HCT116 (cell line): ENCODE data around the gene XYLT1. TPM values are rescaled to one million over a fixed set of nuclear protein-coding genes. Genes with fewer than 3 reads are reported as not detected.

Experiments
- ATAC-seq: fragments of 200-7000 bp; cut with Tn5 transposase; 2 replicates; pipeline ENCODE4 v1.9.1; 2020; ENCODE audit warnings: mild to moderate bottlenecking, moderate library complexity
- BruUV-seq: library from RNA; stranded (reverse); fragments of 400-500 nt; replicated peaks from 2 replicates; lab custom pipeline; 2021; lab: Mats Ljungman, UMichigan
- CTCF ChIA-PET: fragments of 300-600 bp; sonication (Branson Sonifier 250); formaldehyde crosslinking; loops from one replicate; lab custom pipeline; 2021; ENCODE audit warnings: antibody characterized with exemption; lab: Charles Lee
- POLR2A ChIA-PET: fragments of 300-600, 350-600 bp; sonication (Branson Sonifier 250); formaldehyde crosslinking; loops from one replicate; lab custom pipeline; 2021; ENCODE audit warnings: antibody characterized with exemption; lab: Charles Lee
- RAD21 ChIA-PET, 2 experiments: fragments of 300-600 bp; sonication (Branson Sonifier 250); formaldehyde crosslinking; loops; one replicate each; lab custom pipeline; 2023; ENCODE audit warnings: low total read pairs in 2 of 2; ENCODE audit not compliant: uncharacterized antibody in 2 of 2, unreplicated experiment in 2 of 2, low non-redundant PET in 1 of 2; lab: Charles Lee
- DNase-seq: peaks from one replicate; pipeline ENCODE4 v3.0.0-alpha.2; 2010; ENCODE audit warnings: low read depth, low spot score
- H2AFZ ChIP-seq: fragments of 200-600 bp; shearing (Covaris generic), sonication (generic); 2 replicates; pipeline ENCODE4 v1.6.1; 2017; ENCODE audit warnings: low read depth, mixed run types, mixed read lengths, antibody characterized with exemption, low read length; ENCODE audit not compliant: poor library complexity, severe bottlenecking
- H3K27ac ChIP-seq: 2 replicates; pipeline ENCODE4 v1.5.1; 2012; ENCODE audit warnings: low read depth, low read length
- H3K27me3 ChIP-seq: fragments of 200-600 bp; sonication (generic); 2 replicates; pipeline ENCODE4 v1.6.1; 2016; ENCODE audit warnings: mixed run types, low read length, mixed read lengths; ENCODE audit not compliant: insufficient read depth
- H3K36me3 ChIP-seq, 2 experiments: fragments of 200-500 bp in 1 of 2; fragments of 200-600 bp in 1 of 2; sonication (Bioruptor generic) in 1 of 2; sonication (generic) in 1 of 2; 2 replicates each; pipeline versions ENCODE4 v1.5.1 to v1.6.1; 2014 to 2016; ENCODE audit warnings: low read length in 2 of 2, inconsistent platforms in 1 of 2, mixed read lengths in 1 of 2, mixed run types in 1 of 2; ENCODE audit not compliant: insufficient read depth in 2 of 2, control insufficient read depth in 1 of 2
- H3K4me1 ChIP-seq, 2 experiments: fragments of 200-600 bp in 1 of 2; sonication (generic) in 1 of 2; 2 replicates each; pipeline versions ENCODE4 v1.5.1 to v1.6.1; 2012 to 2017; ENCODE audit warnings: low read length in 2 of 2, inconsistent platforms in 1 of 2, mild to moderate bottlenecking in 1 of 2, mixed read lengths in 1 of 2, mixed run types in 1 of 2, moderate library complexity in 1 of 2; ENCODE audit not compliant: insufficient read depth in 2 of 2, control insufficient read depth in 1 of 2
- H3K4me2 ChIP-seq: fragments of 200-600 bp; sonication (generic); 2 replicates; pipeline ENCODE4 v1.6.1; 2017; ENCODE audit warnings: mixed run types, low read length, mixed read lengths
- H3K4me3 ChIP-seq, 2 experiments: fragments of 200-600 bp in 1 of 2; sonication (generic) in 1 of 2; replicated peaks in 1 of 2; 2 replicates each; pipeline ENCODE4 v1.5.1; 2011 to 2016; ENCODE audit warnings: low read length in 2 of 2, control low read depth in 1 of 2, low read depth in 1 of 2, mild to moderate bottlenecking in 1 of 2, mixed read lengths in 1 of 2, mixed run types in 1 of 2
- H3K79me2 ChIP-seq: fragments of 200-600 bp; sonication (generic); 2 replicates; pipeline ENCODE4 v1.6.1; 2017; ENCODE audit warnings: mild to moderate bottlenecking, mixed run types, low read length, moderate library complexity, mixed read lengths; ENCODE audit not compliant: insufficient read depth
- H3K9ac ChIP-seq: fragments of 200-600 bp; sonication (generic); 2 replicates; pipeline ENCODE4 v1.6.1; 2016; ENCODE audit warnings: low read length, mixed read lengths
- H3K9me2 ChIP-seq: fragments of 200-600 bp; sonication (generic), shearing (Covaris generic); 2 replicates; pipeline ENCODE4 v1.6.1; 2017; ENCODE audit warnings: mixed run types, mild to moderate bottlenecking, moderate library complexity; ENCODE audit not compliant: insufficient read depth
- H3K9me3 ChIP-seq, 2 experiments: fragments of 200-500 bp in 1 of 2; fragments of 200-600 bp in 1 of 2; sonication (Bioruptor generic) in 1 of 2; sonication (generic) in 1 of 2; 2 replicates each; pipeline ENCODE4 v1.6.1; 2014 to 2017; ENCODE audit warnings: low read length in 2 of 2, mixed read lengths in 2 of 2, inconsistent platforms in 1 of 2, low read depth in 1 of 2, mild to moderate bottlenecking in 1 of 2, mixed run types in 1 of 2, moderate library complexity in 1 of 2; ENCODE audit not compliant: control insufficient read depth in 1 of 2, insufficient read depth in 1 of 2
- H4K20me1 ChIP-seq: fragments of 200-600 bp; sonication (generic), shearing (Covaris generic); 2 replicates; pipeline ENCODE4 v1.6.1; 2017; ENCODE audit warnings: mixed run types, mild to moderate bottlenecking, moderate library complexity; ENCODE audit not compliant: insufficient read depth
- CBX3 ChIP-seq: IDR thresholded peaks from 2 replicates; pipeline ENCODE4 v1.6.1; 2012; ENCODE audit warnings: low read depth
- CEBPB ChIP-seq: IDR thresholded peaks from 2 replicates; pipeline ENCODE4 v1.6.1; 2012; ENCODE audit warnings: low read depth
- ELF1 ChIP-seq: IDR thresholded peaks from 2 replicates; pipeline ENCODE4 v1.6.1; 2012; ENCODE audit warnings: low read depth, borderline replicate concordance
- EZH2phosphoT487 ChIP-seq: fragments of 200-600 bp; IDR thresholded peaks from 2 replicates; pipeline ENCODE4 v1.6.1; 2018; ENCODE audit warnings: antibody characterized with exemption, borderline replicate concordance
- FOSL1 ChIP-seq: IDR thresholded peaks from 2 replicates; pipeline ENCODE4 v1.6.1; 2012; ENCODE audit warnings: low read depth
- JUND ChIP-seq: IDR thresholded peaks from 2 replicates; pipeline ENCODE4 v1.6.1; 2012
- MAX ChIP-seq: IDR thresholded peaks from 2 replicates; pipeline ENCODE4 v1.6.1; 2012
- POLR2A ChIP-seq: IDR thresholded peaks from 2 replicates; pipeline ENCODE4 v1.7.0; 2011; ENCODE audit warnings: borderline replicate concordance; ENCODE audit not compliant: insufficient read depth, insufficient read length; ENCODE audit errors: extremely low read depth
- POLR2AphosphoS5 ChIP-seq: IDR thresholded peaks from 2 replicates; pipeline ENCODE4 v1.6.1; 2011; ENCODE audit warnings: mild to moderate bottlenecking, low read depth, low read length, moderate library complexity
- RAD21 ChIP-seq: IDR thresholded peaks from 2 replicates; pipeline ENCODE4 v1.6.1; 2012; ENCODE audit warnings: low read depth, mild to moderate bottlenecking
- REST ChIP-seq: IDR thresholded peaks from 2 replicates; pipeline ENCODE4 v1.6.1; 2012; ENCODE audit warnings: low read depth
- SIN3A ChIP-seq: IDR thresholded peaks from 2 replicates; pipeline ENCODE4 v1.6.1; 2012; ENCODE audit warnings: low read depth
- SP1 ChIP-seq: IDR thresholded peaks from 2 replicates; pipeline ENCODE4 v1.6.1; 2012; ENCODE audit warnings: low read depth
- SRF ChIP-seq: IDR thresholded peaks from 2 replicates; pipeline ENCODE4 v1.6.1; 2012; ENCODE audit warnings: low read depth
- TCF7L2 ChIP-seq: IDR thresholded peaks from 2 replicates; pipeline ENCODE4 v1.7.0; 2011; ENCODE audit warnings: borderline replicate concordance, inconsistent platforms; ENCODE audit not compliant: insufficient read depth, insufficient read length; ENCODE audit errors: extremely low read depth
- YY1 ChIP-seq: IDR thresholded peaks from 2 replicates; pipeline ENCODE4 v1.6.1; 2011; ENCODE audit warnings: low read length, low read depth, moderate library complexity, mild to moderate bottlenecking; ENCODE audit not compliant: insufficient replicate concordance; ENCODE audit errors: extremely low read depth
- ZBTB33 ChIP-seq: IDR thresholded peaks from 2 replicates; pipeline ENCODE4 v1.6.1; 2011; ENCODE audit warnings: mild to moderate bottlenecking, low read length, moderate library complexity; ENCODE audit not compliant: insufficient replicate concordance; ENCODE audit errors: extremely low read depth
- ZFX ChIP-seq: fragments of 450-650 bp; IDR thresholded peaks from 2 replicates; pipeline ENCODE4 v1.6.1; 2017
- ZNF274 ChIP-seq: fragments of 200-500 bp; sonication (Bioruptor generic); IDR thresholded peaks from 2 replicates; pipeline ENCODE4 v1.6.1; 2014; ENCODE audit warnings: mild to moderate bottlenecking, low read depth, low read length, inconsistent platforms
- intact Hi-C: fragments of 100-400 bp; cut with micrococcal nuclease; formaldehyde crosslinking; loops from 2 replicates; pipeline ENCODE4 v1.10.0; 2022
- total RNA-seq: library from RNA; stranded (reverse); gene quantifications from one replicate; pipeline ENCODE4 v1.2.1, GENCODE V29; 2021; ENCODE audit not compliant: unreplicated experiment
- TF ChIP-seq, protein P1 (sequence below), 3 experiments: fragments of 200-600 bp in 1 of 3; sonication (generic) in 1 of 3; IDR thresholded peaks in 2 of 3; conservative IDR thresholded peaks in 1 of 3; 2 replicates each; pipeline ENCODE4 v1.5.1; 2012 to 2017; ENCODE audit warnings: low read depth in 2 of 3, low read length in 2 of 3, antibody characterized with exemption in 1 of 3, borderline replicate concordance in 1 of 3, control low read depth in 1 of 3, mild to moderate bottlenecking in 1 of 3, mixed read lengths in 1 of 3, mixed run types in 1 of 3, moderate library complexity in 1 of 3; ENCODE audit not compliant: insufficient read depth in 1 of 3

The XYLT1 gene
- total RNA-seq, 1 experiment from 2014 or later, result 4.5 TPM

GRCh38 chr16:17237350-17237944 is 233.3 kb downstream of the XYLT1 start:
- Histone ChIP-seq H3K9ac (no peak overlapping the region), H3K4me1 (no peaks in the 10 kb centered on the region), H3K27ac (no peak overlapping the region), H3K4me2 (no peak overlapping the region), H4K20me1 (no peaks in the 10 kb centered on the region), H3K79me2 (no peaks in the 10 kb centered on the region), H3K27me3 (no peaks in the 10 kb centered on the region), H3K36me3 (no peaks in the 10 kb centered on the region), H3K9me2 (no peaks in the 10 kb centered on the region), H3K9me3 (no peaks in the 10 kb centered on the region), H2AFZ (no peak overlapping the region), H3K4me3 (no peak overlapping the region)
- DNase-seq (no peak), ATAC-seq (no peak)
- intact Hi-C loops, result no loop called here
- CTCF ChIA-PET, result no interaction called here
- no TSS peak for BruUV-seq
- POLR2A ChIA-PET, result no interaction called here
- RAD21 ChIA-PET, result no interaction called here
- TF ChIP-seq POLR2AphosphoS5 (no peak), SIN3A (no peak), REST (no peak), CBX3 (no peak), JUND (no peak), CEBPB (no peak), FOSL1 (no peak), RAD21 (no peak), ZNF274 (no peak), SRF (no peak), EZH2phosphoT487 (no peak), SP1 (no peak), ZFX (no peak), ELF1 (no peak), MAX (no peak), YY1 (no peak), TCF7L2 (no peak), POLR2A (no peak), ZBTB33 (no peak)
- TF ChIP-seq, protein P1, sequence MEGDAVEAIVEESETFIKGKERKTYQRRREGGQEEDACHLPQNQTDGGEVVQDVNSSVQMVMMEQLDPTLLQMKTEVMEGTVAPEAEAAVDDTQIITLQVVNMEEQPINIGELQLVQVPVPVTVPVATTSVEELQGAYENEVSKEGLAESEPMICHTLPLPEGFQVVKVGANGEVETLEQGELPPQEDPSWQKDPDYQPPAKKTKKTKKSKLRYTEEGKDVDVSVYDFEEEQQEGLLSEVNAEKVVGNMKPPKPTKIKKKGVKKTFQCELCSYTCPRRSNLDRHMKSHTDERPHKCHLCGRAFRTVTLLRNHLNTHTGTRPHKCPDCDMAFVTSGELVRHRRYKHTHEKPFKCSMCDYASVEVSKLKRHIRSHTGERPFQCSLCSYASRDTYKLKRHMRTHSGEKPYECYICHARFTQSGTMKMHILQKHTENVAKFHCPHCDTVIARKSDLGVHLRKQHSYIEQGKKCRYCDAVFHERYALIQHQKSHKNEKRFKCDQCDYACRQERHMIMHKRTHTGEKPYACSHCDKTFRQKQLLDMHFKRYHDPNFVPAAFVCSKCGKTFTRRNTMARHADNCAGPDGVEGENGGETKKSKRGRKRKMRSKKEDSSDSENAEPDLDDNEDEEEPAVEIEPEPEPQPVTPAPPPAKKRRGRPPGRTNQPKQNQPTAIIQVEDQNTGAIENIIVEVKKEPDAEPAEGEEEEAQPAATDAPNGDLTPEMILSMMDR (IDR thresholded peaks at IDR 0.05 in 2 of 3, conservative IDR thresholded peaks at IDR 0.05 in 1 of 3; ENCODE audit: borderline replicate concordance in 1 of 3, insufficient read depth in 1 of 3, low read depth in 2 of 3, low read length in 2 of 3), result no peak
